NCI-H2029 (cell line): ENCODE measurements around the gene MTG1.
"Not testable (repeated sequence)": the region's sequence is repeated elsewhere in the genome, so short reads cannot be mapped to it uniquely, and the experiment has no call there.

ENCODE experiments used
- DNase-seq: peaks from one replicate; lab custom pipeline; 2025; lab: John Stamatoyannopoulos, UW

The MTG1 gene

GRCh38 chr10:133466683-133467275 lies 72.8 kb downstream of the MTG1 start:
- no peak for DNase-seq

GRCh38 chr10:133467286-133467911 lies 73.4 kb downstream of the MTG1 start:
- no peak for DNase-seq

GRCh38 chr10:133469205-133469604 lies 75.2 kb downstream of the MTG1 start:
- DNase-seq, result not testable (repeated sequence)

- no peak for DNase-seq
Measured at GRCh38 chr10:133471300-133472109, 77.5 kb downstream of the MTG1 start.
